Activated CD4-positive, alpha-beta memory T cell treated with anti-CD3 and anti-CD28 coated beads for 36 hours (primary cell): Measurements from ENCODE around the gene OSGIN1. TPM values are rescaled to one million over a fixed set of nuclear protein-coding genes. Genes with fewer than 3 reads are reported as not detected.

Source experiments
- CTCF ChIA-PET: fragments of 350-600 bp; sonication (Branson Sonifier 250); formaldehyde crosslinking; loops from one replicate; lab custom pipeline; 2021; ENCODE audit warnings: antibody characterized with exemption, inconsistent platforms; lab: Charles Lee
- POLR2A ChIA-PET: fragments of 350-600 bp; sonication (Branson Sonifier 250); formaldehyde crosslinking; loops from one replicate; lab custom pipeline; 2021; ENCODE audit warnings: antibody characterized with exemption; lab: Charles Lee
- DNase-seq: peaks from one replicate; pipeline ENCODE4 v3.0.0-alpha.2; 2020
- H3K27ac Mint-ChIP-seq: one replicate; pipeline ENCODE4 v1.8.0; 2021; ENCODE audit warnings: mixed read lengths
- H3K27me3 Mint-ChIP-seq: one replicate; pipeline ENCODE4 v1.8.0; 2021; ENCODE audit warnings: mixed read lengths
- H3K36me3 Mint-ChIP-seq: one replicate; pipeline ENCODE4 v1.8.0; 2021; ENCODE audit warnings: mixed read lengths
- H3K4me1 Mint-ChIP-seq: one replicate; pipeline ENCODE4 v1.8.0; 2021; ENCODE audit warnings: low read depth, mixed read lengths
- H3K4me3 Mint-ChIP-seq: one replicate; pipeline ENCODE4 v1.8.0; 2021; ENCODE audit warnings: mild to moderate bottlenecking, mixed read lengths
- H3K9me3 Mint-ChIP-seq: one replicate; pipeline ENCODE4 v1.8.0; 2021; ENCODE audit warnings: mixed read lengths
- intact Hi-C: fragments of 100-400 bp; cut with micrococcal nuclease; formaldehyde crosslinking; loops from one replicate; pipeline ENCODE4 v1.15.1; 2023
- total RNA-seq, 2 experiments: library from RNA; stranded (reverse); gene quantifications; one replicate each; pipeline ENCODE4 v1.2.3, GENCODE V29; 2021

Gene OSGIN1
- total RNA-seq, 2 experiments from 2014 or later = 0.34 to 0.40 TPM

- Mint-ChIP-seq H3K9me3 (peaks cover 9% of the 10 kb centered on the region), H3K36me3 (no peaks in the 10 kb centered on the region), H3K4me1 (no peaks in the 10 kb centered on the region), H3K4me3 (no peak overlapping the region), H3K27me3 (peaks cover 8% of the 10 kb centered on the region), H3K27ac (no peak overlapping the region)
- ChIA-PET POLR2A (no interaction called here), CTCF (no interaction called here)
- intact Hi-C loops = no loop called here
- no peak for DNase-seq
These were observed 20.7 kb downstream of the OSGIN1 start for GRCh38 chr16:83973581-83974385.

DNA sequence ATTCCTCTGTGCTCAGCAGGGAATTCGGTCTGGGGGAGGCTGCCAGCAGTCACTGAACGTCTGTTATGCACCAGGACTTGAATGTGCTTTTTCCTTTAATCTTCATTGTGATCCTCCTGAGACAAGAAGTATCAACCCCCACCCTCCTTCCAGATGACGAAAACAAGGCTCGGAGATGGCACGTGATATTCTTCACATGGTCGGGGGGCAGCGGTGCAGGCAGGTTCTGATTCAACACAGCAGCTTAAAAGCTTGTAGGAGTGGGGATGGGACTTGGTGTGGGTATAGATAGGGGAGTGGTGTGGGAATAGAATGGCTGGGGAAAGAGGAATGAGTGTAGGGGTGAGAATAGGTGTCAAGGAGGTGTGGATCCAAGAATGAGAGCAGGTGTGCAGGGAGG lies 21.4 kb downstream of the OSGIN1 start:
- H3K27ac Mint-ChIP-seq = no peak overlapping the region

DNA sequence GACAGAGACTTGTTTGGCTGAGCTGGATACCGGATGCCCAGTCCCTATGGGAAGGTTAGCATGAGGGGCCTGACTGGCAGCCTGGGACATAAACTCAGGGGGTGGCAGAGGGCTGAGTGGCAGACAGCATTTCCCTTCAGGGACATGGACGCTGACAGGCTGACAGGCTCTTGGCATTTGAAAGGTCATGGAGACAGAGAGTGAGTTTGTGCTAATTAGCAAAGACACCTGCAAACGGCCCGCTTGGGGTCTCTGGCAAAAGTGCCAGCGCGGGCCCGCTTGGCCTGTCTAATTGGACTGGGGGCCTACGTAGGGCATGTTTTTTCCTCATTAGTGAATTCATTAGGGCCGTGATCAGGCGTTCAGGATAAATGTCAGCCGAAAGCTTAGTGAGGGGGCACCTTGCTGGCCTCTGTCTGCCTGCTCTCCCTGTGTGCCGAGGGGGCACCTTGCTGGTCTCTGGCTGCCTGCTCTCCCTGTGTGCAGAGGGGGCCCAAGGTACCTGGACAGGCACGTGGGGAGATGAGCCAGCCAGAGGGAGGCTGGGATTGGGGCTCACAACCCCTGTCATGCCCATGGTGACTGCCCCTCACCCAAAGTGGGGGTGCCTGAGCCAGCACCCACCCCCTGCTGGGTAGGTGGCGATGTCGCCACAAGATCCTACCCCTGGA lies 22.7 kb downstream of the OSGIN1 start:
- no peak for DNase-seq
- Mint-ChIP-seq H3K4me3 (no peak overlapping the region), H3K4me1 (no peaks in the 10 kb centered on the region), H3K27ac (no peak overlapping the region), H3K27me3 (no peaks in the 10 kb centered on the region), H3K9me3 (peaks cover 12% of the 10 kb centered on the region), H3K36me3 (no peaks in the 10 kb centered on the region)
- CTCF ChIA-PET = no interaction called here
- intact Hi-C loops = no loop called here
- POLR2A ChIA-PET = no interaction called here

More for the DNA sequence above, 21.4 kb downstream of the OSGIN1 start:
- ChIA-PET POLR2A (no interaction called here), CTCF (no interaction called here)
- peaks cover 5% of the 10 kb centered on the region for H3K27me3 Mint-ChIP-seq
- peaks cover 12% of the 10 kb centered on the region for H3K9me3 Mint-ChIP-seq
- intact Hi-C loops = no loop called here
- H3K4me3 Mint-ChIP-seq = no peak overlapping the region
- H3K4me1 Mint-ChIP-seq = no peaks in the 10 kb centered on the region
- H3K36me3 Mint-ChIP-seq = no peaks in the 10 kb centered on the region
- no peak for DNase-seq

DNA sequence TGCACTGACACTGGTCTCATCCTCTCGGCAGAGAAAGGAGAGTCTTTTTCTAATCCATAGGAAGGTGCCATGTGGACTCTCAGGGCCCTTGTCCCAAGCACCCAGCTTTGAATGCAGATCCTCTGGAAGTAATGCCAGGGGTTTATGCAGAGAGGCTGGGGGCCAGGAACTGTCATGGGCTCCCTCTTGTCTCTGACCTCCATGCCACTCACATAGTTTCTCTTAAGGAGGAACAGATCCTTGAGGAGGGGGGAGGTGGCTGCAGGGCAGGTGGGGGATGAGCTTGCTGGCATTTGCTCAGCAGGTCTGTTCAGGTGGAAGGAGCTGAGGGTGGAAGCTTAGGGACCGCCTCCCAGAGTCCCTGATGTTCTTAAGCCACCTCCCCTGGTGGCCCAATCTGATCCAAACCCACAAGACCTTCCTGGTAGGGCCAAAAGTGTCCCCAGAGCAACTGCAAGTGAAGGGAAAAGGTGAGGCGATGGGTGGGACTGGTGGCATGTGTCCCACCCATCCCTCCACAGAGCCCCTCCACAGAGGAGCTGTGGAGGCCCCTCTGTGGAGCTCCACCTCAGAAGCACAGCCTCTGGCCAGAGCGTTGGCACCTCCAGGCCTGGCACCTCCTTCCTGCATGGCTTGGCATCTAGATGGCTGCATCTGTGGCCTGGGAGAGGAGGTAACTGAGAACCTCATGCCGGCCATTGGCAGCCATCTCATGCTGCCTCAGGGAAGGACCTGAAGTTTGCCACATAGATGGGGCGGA lies 24.2 kb downstream of the OSGIN1 start:
- intact Hi-C loops = no loop called here
- CTCF ChIA-PET = no interaction called here
- Mint-ChIP-seq H3K27me3 (no peaks in the 10 kb centered on the region), H3K4me3 (no peak overlapping the region), H3K4me1 (no peaks in the 10 kb centered on the region), H3K9me3 (peaks cover 12% of the 10 kb centered on the region), H3K36me3 (no peaks in the 10 kb centered on the region), H3K27ac (no peak overlapping the region)
- no peak for DNase-seq
- POLR2A ChIA-PET = no interaction called here

DNA sequence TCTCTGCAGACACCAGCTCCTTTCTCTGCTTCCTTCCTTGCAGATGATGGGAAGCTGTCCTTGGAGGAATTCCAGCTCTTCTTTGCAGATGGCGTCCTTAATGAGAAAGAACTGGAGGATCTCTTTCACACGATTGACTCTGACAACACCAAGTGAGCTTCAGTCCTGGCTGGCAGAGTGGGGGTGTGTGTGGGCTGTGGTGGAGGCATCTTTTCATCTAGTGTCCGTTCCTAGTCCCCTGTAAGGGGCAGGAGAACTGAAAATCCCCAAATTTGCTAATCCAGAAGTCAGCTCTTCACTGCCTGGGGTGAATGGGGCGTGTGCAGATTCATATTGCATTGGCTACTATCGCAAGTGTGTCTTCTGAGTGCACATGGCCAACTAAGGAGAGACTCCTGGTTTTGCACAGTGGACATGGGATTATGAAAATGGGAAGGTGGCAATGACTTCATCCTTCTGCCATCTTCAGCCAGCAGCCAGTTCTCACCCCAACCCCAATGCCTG lies 25.4 kb downstream of the OSGIN1 start:
- Mint-ChIP-seq H3K9me3 (peaks cover 12% of the 10 kb centered on the region), H3K27me3 (no peaks in the 10 kb centered on the region), H3K4me3 (no peak overlapping the region), H3K36me3 (no peaks in the 10 kb centered on the region), H3K4me1 (no peaks in the 10 kb centered on the region), H3K27ac (no peak overlapping the region)
- DNase-seq = no peak
- intact Hi-C loops = no loop called here
- CTCF ChIA-PET = interaction anchor here (1.1 kb wide), 1 partner anchor 84 kb away, joined by 3 read pairs; no protein-coding TSS in a partner anchor
- POLR2A ChIA-PET = no interaction called here

GRCh38 chr16:83979441-83979840 lies 26.4 kb downstream of the OSGIN1 start:
- Mint-ChIP-seq H3K4me1 (no peaks in the 10 kb centered on the region), H3K27ac (no peak overlapping the region), H3K9me3 (peaks cover 12% of the 10 kb centered on the region), H3K36me3 (no peaks in the 10 kb centered on the region), H3K4me3 (no peak overlapping the region), H3K27me3 (no peaks in the 10 kb centered on the region)
- ChIA-PET POLR2A (no interaction called here), CTCF (no interaction called here)
- intact Hi-C loops = no loop called here
- no peak for DNase-seq

DNA sequence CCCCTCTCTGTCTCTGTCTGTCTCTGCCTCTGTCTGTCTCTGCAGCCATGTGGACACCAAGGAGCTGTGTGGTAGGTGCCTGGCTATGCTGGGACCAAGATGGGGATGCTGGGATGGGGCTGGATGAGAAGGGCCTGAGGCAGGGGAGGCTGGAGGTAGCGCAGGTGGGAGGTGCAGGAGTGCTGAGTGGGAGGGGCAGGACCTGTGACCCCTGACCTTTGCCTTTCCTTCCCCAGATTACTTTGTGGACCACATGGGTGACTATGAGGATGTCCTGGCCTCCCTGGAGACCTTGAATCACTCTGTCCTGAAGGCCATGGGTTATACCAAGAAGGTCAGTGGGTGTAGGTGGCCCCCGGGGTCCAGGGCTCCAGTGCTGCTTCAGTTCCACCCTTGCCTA lies 27.8 kb downstream of the OSGIN1 start:
- H3K27ac Mint-ChIP-seq = no peak overlapping the region
- no peak for DNase-seq
- ChIA-PET POLR2A (no interaction called here), CTCF (no interaction called here)
- H3K9me3 Mint-ChIP-seq = peaks cover 12% of the 10 kb centered on the region
- H3K36me3 Mint-ChIP-seq = no peaks in the 10 kb centered on the region
- H3K27me3 Mint-ChIP-seq = peaks cover 1% of the 10 kb centered on the region
- intact Hi-C loops = no loop called here
- H3K4me1 Mint-ChIP-seq = no peaks in the 10 kb centered on the region
- no peak overlapping the region for H3K4me3 Mint-ChIP-seq

DNA sequence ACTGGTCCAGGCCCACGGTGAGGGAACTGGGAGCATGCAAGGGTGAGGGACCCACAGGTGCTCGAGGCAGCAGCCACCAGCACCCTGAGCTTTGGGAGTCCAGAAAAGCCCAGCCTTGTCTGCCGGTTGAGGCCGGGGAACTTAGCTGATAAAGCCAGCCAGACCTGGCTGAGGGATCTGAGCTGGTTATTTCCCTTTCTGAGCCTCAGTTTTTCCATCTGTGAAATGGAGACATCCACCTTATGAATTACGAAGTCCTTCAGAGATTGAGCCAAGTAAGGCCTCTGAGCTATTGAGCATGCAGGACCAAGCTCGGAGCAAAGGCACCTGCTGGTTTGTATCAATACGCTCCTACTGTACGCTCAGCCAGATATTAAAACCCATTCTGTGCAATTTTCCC lies 28.8 kb downstream of the OSGIN1 start:
- Mint-ChIP-seq H3K27ac (no peak overlapping the region), H3K36me3 (no peaks in the 10 kb centered on the region), H3K4me1 (no peaks in the 10 kb centered on the region), H3K9me3 (peaks cover 12% of the 10 kb centered on the region), H3K27me3 (peaks cover 1% of the 10 kb centered on the region), H3K4me3 (no peak overlapping the region)
- DNase-seq = no peak
- POLR2A ChIA-PET = no interaction called here
- intact Hi-C loops = no loop called here
- CTCF ChIA-PET = no interaction called here

- Mint-ChIP-seq H3K36me3 (no peaks in the 10 kb centered on the region), H3K9me3 (peaks cover 6% of the 10 kb centered on the region), H3K4me3 (no peak overlapping the region), H3K27me3 (peaks cover 3% of the 10 kb centered on the region), H3K27ac (no peak overlapping the region), H3K4me1 (no peaks in the 10 kb centered on the region)
- DNase-seq = no peak
- intact Hi-C loops = no loop called here
- ChIA-PET CTCF (no interaction called here), POLR2A (no interaction called here)
These were observed 30.5 kb downstream of the OSGIN1 start for GRCh38 chr16:83983491-83983890.

GRCh38 chr16:83989300-83989699 lies 36.3 kb downstream of the OSGIN1 start:
- Mint-ChIP-seq H3K27me3 (peaks cover 35% of the 10 kb centered on the region), H3K36me3 (no peaks in the 10 kb centered on the region), H3K4me1 (no peaks in the 10 kb centered on the region), H3K27ac (no peak overlapping the region), H3K4me3 (no peak overlapping the region), H3K9me3 (no peaks in the 10 kb centered on the region)
- ChIA-PET CTCF (interaction anchor here (1.0 kb wide), 1 partner anchor 198 kb away, joined by 3 read pairs; the partner anchor contains the start of gene TAF1C), POLR2A (no interaction called here)
- intact Hi-C loops = no loop called here
- DNase-seq = no peak

- H3K27me3 Mint-ChIP-seq = peaks cover 44% of the 10 kb centered on the region
- H3K9me3 Mint-ChIP-seq = no peaks in the 10 kb centered on the region
- POLR2A ChIA-PET = no interaction called here
- H3K4me3 Mint-ChIP-seq = no peak overlapping the region
- no peaks in the 10 kb centered on the region for H3K4me1 Mint-ChIP-seq
- intact Hi-C loops = no loop called here
- no peak overlapping the region for H3K27ac Mint-ChIP-seq
- no peaks in the 10 kb centered on the region for H3K36me3 Mint-ChIP-seq
- DNase-seq = no peak
- CTCF ChIA-PET = interaction anchor here (0.9 kb wide), 1 partner anchor 73 kb away, joined by 3 read pairs; no protein-coding TSS in a partner anchor
These were observed 37.5 kb downstream of the OSGIN1 start for GRCh38 chr16:83990492-83990891.

DNA sequence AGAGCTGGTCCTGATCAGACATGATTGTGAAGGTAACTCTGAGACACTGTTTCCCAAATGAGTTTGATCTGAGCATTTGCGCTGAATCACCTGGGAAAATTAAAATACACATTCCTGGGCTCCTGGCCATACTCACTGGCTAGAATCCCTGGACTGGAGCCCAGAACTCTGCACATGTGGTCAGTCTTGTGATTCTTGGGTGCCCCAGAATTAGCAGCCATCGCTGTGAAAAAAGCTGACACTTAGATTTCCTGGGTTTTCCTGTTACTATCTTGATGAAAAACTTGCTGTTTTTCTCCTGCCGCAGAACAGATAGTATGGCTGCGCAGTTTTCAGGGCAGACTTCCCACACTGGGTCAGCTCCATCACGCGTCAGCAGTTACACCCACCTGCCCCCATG lies 39.6 kb downstream of the OSGIN1 start:
- H3K27ac Mint-ChIP-seq = no peak overlapping the region
- intact Hi-C loops = no loop called here
- H3K9me3 Mint-ChIP-seq = no peaks in the 10 kb centered on the region
- no peaks in the 10 kb centered on the region for H3K4me1 Mint-ChIP-seq
- H3K36me3 Mint-ChIP-seq = no peaks in the 10 kb centered on the region
- no peak overlapping the region for H3K4me3 Mint-ChIP-seq
- CTCF ChIA-PET = interaction anchor here (0.6 kb wide), 1 partner anchor 36 kb away, joined by 3 read pairs; no protein-coding TSS in a partner anchor
- POLR2A ChIA-PET = interaction anchor here (0.6 kb wide), 1 partner anchor 26 kb away, joined by 3 read pairs; no protein-coding TSS in a partner anchor
- peaks cover 48% of the 10 kb centered on the region for H3K27me3 Mint-ChIP-seq
- DNase-seq = no peak
